Gastroesophageal sphincter (tissue), 3 donors: ENCODE data around the gene OR10A6.

Experiments
- EP300 ChIP-seq: sonication (generic); formaldehyde crosslinking; IDR thresholded peaks from one replicate; pipeline ENCODE4 v1.6.1; 2017; ENCODE audit warnings: antibody characterized with exemption, mild to moderate bottlenecking
- TF ChIP-seq, protein P1 (sequence below), 4 experiments: fragments of 200-600 bp in 2 of 4; fragments of 450-650 bp in 2 of 4; sonication (generic) in 1 of 4; IDR thresholded peaks; one replicate each; pipeline ENCODE4 v1.5.1; 2017 to 2019; ENCODE audit warnings: antibody characterized with exemption in 4 of 4, mild to moderate bottlenecking in 2 of 4, moderate library complexity in 2 of 4

DNA sequence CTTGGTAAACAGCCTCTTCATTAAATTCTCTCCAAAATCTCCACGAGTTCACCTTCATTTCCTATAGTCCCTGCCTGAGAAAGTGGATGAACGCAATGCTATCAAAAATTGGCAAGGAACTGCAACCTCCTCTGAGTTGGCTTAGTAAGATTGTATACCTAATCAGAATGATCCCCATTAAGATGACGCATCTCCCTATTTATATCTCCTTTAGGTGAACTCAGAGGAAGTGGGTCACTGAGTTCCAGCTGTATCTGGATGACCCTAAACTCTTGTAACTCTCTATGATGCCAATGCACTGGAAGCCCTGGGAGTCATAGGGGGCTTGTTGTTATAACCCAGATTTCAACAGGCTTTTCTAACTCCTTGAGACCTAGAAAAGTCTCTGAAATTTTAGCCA lies 48.2 kb downstream of the OR10A6 start:
- no peak for TF ChIP-seq EP300
- TF ChIP-seq, protein P1, sequence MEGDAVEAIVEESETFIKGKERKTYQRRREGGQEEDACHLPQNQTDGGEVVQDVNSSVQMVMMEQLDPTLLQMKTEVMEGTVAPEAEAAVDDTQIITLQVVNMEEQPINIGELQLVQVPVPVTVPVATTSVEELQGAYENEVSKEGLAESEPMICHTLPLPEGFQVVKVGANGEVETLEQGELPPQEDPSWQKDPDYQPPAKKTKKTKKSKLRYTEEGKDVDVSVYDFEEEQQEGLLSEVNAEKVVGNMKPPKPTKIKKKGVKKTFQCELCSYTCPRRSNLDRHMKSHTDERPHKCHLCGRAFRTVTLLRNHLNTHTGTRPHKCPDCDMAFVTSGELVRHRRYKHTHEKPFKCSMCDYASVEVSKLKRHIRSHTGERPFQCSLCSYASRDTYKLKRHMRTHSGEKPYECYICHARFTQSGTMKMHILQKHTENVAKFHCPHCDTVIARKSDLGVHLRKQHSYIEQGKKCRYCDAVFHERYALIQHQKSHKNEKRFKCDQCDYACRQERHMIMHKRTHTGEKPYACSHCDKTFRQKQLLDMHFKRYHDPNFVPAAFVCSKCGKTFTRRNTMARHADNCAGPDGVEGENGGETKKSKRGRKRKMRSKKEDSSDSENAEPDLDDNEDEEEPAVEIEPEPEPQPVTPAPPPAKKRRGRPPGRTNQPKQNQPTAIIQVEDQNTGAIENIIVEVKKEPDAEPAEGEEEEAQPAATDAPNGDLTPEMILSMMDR (IDR thresholded peaks at IDR 0.05) = no peak
